DMS114 treated with DMSO at 0.1 percent for 48 hours (cell line): ENCODE measurements around the gene LRRC47.

ENCODE experiments used
- DNase-seq: peaks from one replicate; lab custom pipeline; 2025; ENCODE audit not compliant: unreplicated experiment; lab: John Stamatoyannopoulos, UW

The LRRC47 gene

GRCh38 chr1:3787349-3787715 lies 9.0 kb downstream of the LRRC47 start:
- DNase-seq = no peak

GRCh38 chr1:3786468-3787348 lies 9.6 kb downstream of the LRRC47 start:
- DNase-seq = no peak

- DNase-seq = no peak
These were observed 10.7 kb downstream of the LRRC47 start for GRCh38 chr1:3785456-3786157.

GRCh38 chr1:3785045-3785444 lies 11.3 kb downstream of the LRRC47 start:
- DNase-seq = no peak

GRCh38 chr1:3783651-3784474 lies 12.4 kb downstream of the LRRC47 start:
- no peak for DNase-seq

GRCh38 chr1:3780901-3781300 lies 15.4 kb downstream of the LRRC47 start:
- no peak for DNase-seq

GRCh38 chr1:3779912-3780416 lies 16.3 kb downstream of the LRRC47 start:
- no peak for DNase-seq

- DNase-seq = no peak
These were observed 16.9 kb downstream of the LRRC47 start for GRCh38 chr1:3779265-3779911.

- no peak for DNase-seq
These were observed 17.6 kb downstream of the LRRC47 start for GRCh38 chr1:3778590-3779264.

- DNase-seq = no peak
These were observed 18.4 kb downstream of the LRRC47 start for GRCh38 chr1:3777647-3778589.

- DNase-seq = no peak
These were observed 19.2 kb downstream of the LRRC47 start for GRCh38 chr1:3777078-3777547.

- no peak for DNase-seq
These were observed 19.9 kb downstream of the LRRC47 start for GRCh38 chr1:3776231-3776961.

GRCh38 chr1:3775490-3776230 lies 20.6 kb downstream of the LRRC47 start:
- no peak for DNase-seq

- no peak for DNase-seq
These were observed 21.3 kb downstream of the LRRC47 start for GRCh38 chr1:3774946-3775489.

GRCh38 chr1:3774276-3774945 lies 21.9 kb downstream of the LRRC47 start:
- no peak for DNase-seq

- no peak for DNase-seq
These were observed 22.6 kb downstream of the LRRC47 start for GRCh38 chr1:3773572-3774275.
